Measurements from ENCODE around the gene RANBP2.

GRCh38 chr2:108825736-108826135, 106.5 kb downstream of the RANBP2 start:
- no peak for TF ChIP-seq CTCF (IDR thresholded peaks at IDR 0.05)
- no peak for TF ChIP-seq POLR2A (IDR thresholded peaks at IDR 0.05)
